H1 (cell line): ENCODE results near the gene LRRC9. TPM values are rescaled to one million over a fixed set of nuclear protein-coding genes. Genes with fewer than 3 reads are reported as not detected.
A peak's percentile ranks its signal among the peaks of the same experiment; 100 is the strongest.

ENCODE experiments used
- ATF2 ChIP-seq: IDR thresholded peaks from 2 replicates; pipeline ENCODE4 v1.6.1; 2012; ENCODE audit warnings: low read length, inconsistent platforms
- CTBP2 ChIP-seq: IDR thresholded peaks from 2 replicates; pipeline ENCODE4 v1.7.0; 2011; ENCODE audit warnings: borderline replicate concordance, mild to moderate bottlenecking, moderate library complexity, mixed read lengths, low read length; ENCODE audit not compliant: insufficient read depth, insufficient read length
- RBBP5 ChIP-seq: IDR thresholded peaks from 2 replicates; pipeline ENCODE4 v1.7.1; 2012; ENCODE audit warnings: low read depth, mild to moderate bottlenecking, inconsistent platforms, low read length, moderate library complexity, borderline replicate concordance
- RNF2 ChIP-seq: fragments of 200-900, 300-1000 bp; sonication (generic); IDR thresholded peaks from 2 replicates; pipeline ENCODE4 v1.7.1; 2016; ENCODE audit warnings: borderline replicate concordance, low read depth, mild to moderate bottlenecking, antibody characterized with exemption, low read length; ENCODE audit not compliant: poor library complexity, severe bottlenecking; ENCODE audit errors: missing control alignments
- SP2 ChIP-seq: IDR thresholded peaks from 2 replicates; pipeline ENCODE4 v1.6.1; 2012; ENCODE audit warnings: mild to moderate bottlenecking, low read length, inconsistent platforms
- TEAD4 ChIP-seq: IDR thresholded peaks from 2 replicates; pipeline ENCODE4 v1.6.1; 2012; ENCODE audit warnings: low read depth, low read length, inconsistent platforms, mixed read lengths
- ZNF274 ChIP-seq: IDR thresholded peaks from 2 replicates; pipeline ENCODE4 v1.7.0; 2012; ENCODE audit warnings: low read length, borderline replicate concordance; ENCODE audit errors: extremely low read depth
- polyA plus RNA-seq, 7 experiments: library from polyadenylated mRNA; depleted of rRNA in 3 of 7; stranded (reverse) in 5 of 7; unstranded in 2 of 7; fragments of >200 nt in 5 of 7; fragments of 200-250 nt in 2 of 7; gene quantifications; 1 replicate in 5 of 7; 2 replicates in 1 of 7; 4 replicates in 1 of 7; pipeline versions ENCODE4 v1.2.1 to v1.2.3, GENCODE V29; 2011 to 2013; ENCODE audit warnings: missing spikeins in 2 of 7, mixed read lengths in 2 of 7
- total RNA-seq: library from RNA; stranded (reverse); fragmentation: NEBNext Ultra II Directional; extraction: Animal tissue kit (Norgen Biotek cat#: 25700); gene quantifications from 2 replicates; pipeline ENCODE4 v1.2.1, GENCODE V29; 2021

LRRC9 gene
- total and polyA plus RNA-seq, 2 of the 8 experiments (the other 6 are each of a cell fraction or from before 2014, with no cell fraction given): 0.12 to 0.84 TPM

- TF ChIP-seq SP2 (no peak), TEAD4 (no peak), CTBP2 (no peak), RBBP5 (peak; percentile 55; the same call in 1 of the 2 replicates), RNF2 (peak; percentile 49), ATF2 (no peak), ZNF274 (no peak)
Observed at GRCh38 chr14:59870277-59871165, 49.4 kb upstream of the LRRC9 start, which contains the start of gene RTN1 (continued).
